ENCODE results near the gene MCM9.

MCM9 gene

DNA sequence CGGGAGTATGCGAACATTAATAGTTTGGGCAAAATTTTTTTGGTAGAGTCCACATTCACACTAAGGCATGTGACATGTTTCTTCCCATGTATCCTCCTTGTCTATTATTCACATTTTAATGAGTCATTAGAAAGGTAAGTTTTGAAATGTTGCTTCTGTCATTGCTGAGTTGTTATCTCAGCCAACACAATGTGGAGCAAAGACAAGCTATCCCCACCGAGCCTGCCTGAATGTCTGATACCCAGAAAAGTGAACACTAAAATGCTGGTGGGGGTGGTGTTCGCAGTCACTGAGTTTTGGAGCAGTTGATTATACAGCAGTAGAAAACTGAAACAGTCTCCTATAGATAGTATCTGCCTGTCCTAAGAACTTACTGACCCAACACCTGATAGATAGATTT, 109.3 kb downstream of the MCM9 start:
- no peak overlapping the region for H3K4me2 ChIP-seq (ENCODE audit: low read length)
- no peaks in the 10 kb centered on the region for H3K27me3 ChIP-seq (ENCODE audit: insufficient read depth, low read length)
- H3K9me3 ChIP-seq (ENCODE audit: low read length), result no peaks in the 10 kb centered on the region
- peaks cover 65% of the 10 kb centered on the region for H3K36me3 ChIP-seq (ENCODE audit: insufficient read depth, low read length)
- no peak overlapping the region for H2AFZ ChIP-seq (ENCODE audit: low read length)
- H3K4me3 ChIP-seq (ENCODE audit: low read depth, low read length, poor library complexity, severe bottlenecking), result no peak overlapping the region
- no peak overlapping the region for H3K9ac ChIP-seq (ENCODE audit: low read length)
- H3K27ac ChIP-seq (ENCODE audit: low read depth, low read length, poor library complexity, severe bottlenecking), result no peak overlapping the region
- H3K4me1 ChIP-seq (ENCODE audit: insufficient read depth, low read length, severe bottlenecking), result no peaks in the 10 kb centered on the region
- no peaks in the 10 kb centered on the region for H3F3A ChIP-seq (ENCODE audit: insufficient read depth, low read length)
- no peaks in the 10 kb centered on the region for H4K20me1 ChIP-seq (ENCODE audit: insufficient read depth, low read length)
- no peaks in the 10 kb centered on the region for H3K9me2 ChIP-seq (ENCODE audit: low read depth, low read length)
- no peaks in the 10 kb centered on the region for H3K79me2 ChIP-seq (ENCODE audit: insufficient read depth, low read length)
- TF ChIP-seq EZH2 (IDR thresholded peaks at IDR 0.05; ENCODE audit: borderline replicate concordance, low read length), result no peak
- TF ChIP-seq, protein P1, sequence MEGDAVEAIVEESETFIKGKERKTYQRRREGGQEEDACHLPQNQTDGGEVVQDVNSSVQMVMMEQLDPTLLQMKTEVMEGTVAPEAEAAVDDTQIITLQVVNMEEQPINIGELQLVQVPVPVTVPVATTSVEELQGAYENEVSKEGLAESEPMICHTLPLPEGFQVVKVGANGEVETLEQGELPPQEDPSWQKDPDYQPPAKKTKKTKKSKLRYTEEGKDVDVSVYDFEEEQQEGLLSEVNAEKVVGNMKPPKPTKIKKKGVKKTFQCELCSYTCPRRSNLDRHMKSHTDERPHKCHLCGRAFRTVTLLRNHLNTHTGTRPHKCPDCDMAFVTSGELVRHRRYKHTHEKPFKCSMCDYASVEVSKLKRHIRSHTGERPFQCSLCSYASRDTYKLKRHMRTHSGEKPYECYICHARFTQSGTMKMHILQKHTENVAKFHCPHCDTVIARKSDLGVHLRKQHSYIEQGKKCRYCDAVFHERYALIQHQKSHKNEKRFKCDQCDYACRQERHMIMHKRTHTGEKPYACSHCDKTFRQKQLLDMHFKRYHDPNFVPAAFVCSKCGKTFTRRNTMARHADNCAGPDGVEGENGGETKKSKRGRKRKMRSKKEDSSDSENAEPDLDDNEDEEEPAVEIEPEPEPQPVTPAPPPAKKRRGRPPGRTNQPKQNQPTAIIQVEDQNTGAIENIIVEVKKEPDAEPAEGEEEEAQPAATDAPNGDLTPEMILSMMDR (IDR thresholded peaks at IDR 0.05; ENCODE audit: low read length), result no peak

DNA sequence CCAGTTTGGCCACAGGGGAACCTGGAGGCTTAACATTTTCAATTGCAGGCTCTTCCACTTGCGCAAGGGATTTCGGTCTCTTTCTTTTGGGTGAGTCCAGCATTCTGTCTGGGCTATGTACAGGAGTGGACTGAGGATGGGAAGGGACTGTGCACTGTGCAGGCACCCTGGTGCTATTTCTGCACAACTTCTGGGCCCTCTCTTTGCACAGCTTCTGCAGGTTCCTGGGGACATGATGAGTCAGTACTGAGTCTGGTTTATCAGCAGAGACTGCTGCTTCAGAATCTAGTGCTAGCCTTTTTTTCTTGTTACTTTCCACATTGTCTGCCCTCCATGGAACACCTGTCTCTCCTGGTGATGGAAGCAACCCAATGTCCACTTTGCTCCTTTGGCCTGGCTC, 119.5 kb downstream of the MCM9 start:
- Histone ChIP-seq H3K27me3 (ENCODE audit: insufficient read depth, low read length) (no peaks in the 10 kb centered on the region), H3K4me2 (ENCODE audit: low read length) (no peak overlapping the region), H3K4me3 (ENCODE audit: low read depth, low read length, poor library complexity, severe bottlenecking) (no peak overlapping the region), H3K9me2 (ENCODE audit: low read depth, low read length) (no peaks in the 10 kb centered on the region), H3K9me3 (ENCODE audit: low read length) (no peaks in the 10 kb centered on the region), H3K4me1 (ENCODE audit: insufficient read depth, low read length, severe bottlenecking) (peaks cover 5% of the 10 kb centered on the region), H3K9ac (ENCODE audit: low read length) (no peak overlapping the region), H3F3A (ENCODE audit: insufficient read depth, low read length) (no peaks in the 10 kb centered on the region), H3K27ac (ENCODE audit: low read depth, low read length, poor library complexity, severe bottlenecking) (no peak overlapping the region), H3K36me3 (ENCODE audit: insufficient read depth, low read length) (peaks cover 21% of the 10 kb centered on the region), H2AFZ (ENCODE audit: low read length) (no peak overlapping the region), H4K20me1 (ENCODE audit: insufficient read depth, low read length) (no peaks in the 10 kb centered on the region), H3K79me2 (ENCODE audit: insufficient read depth, low read length) (no peaks in the 10 kb centered on the region)
- TF ChIP-seq EZH2 (IDR thresholded peaks at IDR 0.05; ENCODE audit: borderline replicate concordance, low read length), result no peak

DNA sequence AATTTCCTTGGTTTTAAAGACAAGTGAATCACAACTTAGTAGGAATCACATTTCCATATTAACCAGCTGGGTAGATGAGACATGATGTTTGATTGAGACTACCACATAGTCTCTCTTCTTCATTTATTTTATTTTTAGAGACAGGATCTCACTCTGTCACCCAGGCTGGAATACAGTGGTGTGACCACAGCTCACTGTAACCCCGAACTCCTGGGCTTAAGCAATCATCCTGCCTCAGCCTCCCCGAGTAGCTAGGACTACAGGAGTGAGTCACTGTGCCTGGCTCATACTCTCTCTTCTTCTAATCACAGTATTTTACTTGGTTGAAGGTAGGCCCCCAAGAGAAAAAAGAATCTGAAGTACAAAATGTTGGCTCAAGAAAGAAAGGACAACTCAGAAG, 121.2 kb downstream of the MCM9 start:
- Histone ChIP-seq H3K9ac (ENCODE audit: low read length) (no peak overlapping the region), H3K4me2 (ENCODE audit: low read length) (no peak overlapping the region), H3F3A (ENCODE audit: insufficient read depth, low read length) (no peaks in the 10 kb centered on the region), H3K36me3 (ENCODE audit: insufficient read depth, low read length) (peaks cover 21% of the 10 kb centered on the region), H3K9me2 (ENCODE audit: low read depth, low read length) (no peaks in the 10 kb centered on the region), H3K27me3 (ENCODE audit: insufficient read depth, low read length) (no peaks in the 10 kb centered on the region), H3K4me1 (ENCODE audit: insufficient read depth, low read length, severe bottlenecking) (peaks cover 20% of the 10 kb centered on the region), H4K20me1 (ENCODE audit: insufficient read depth, low read length) (no peaks in the 10 kb centered on the region), H2AFZ (ENCODE audit: low read length) (no peak overlapping the region), H3K79me2 (ENCODE audit: insufficient read depth, low read length) (no peaks in the 10 kb centered on the region), H3K4me3 (ENCODE audit: low read depth, low read length, poor library complexity, severe bottlenecking) (no peak overlapping the region), H3K9me3 (ENCODE audit: low read length) (no peaks in the 10 kb centered on the region), H3K27ac (ENCODE audit: low read depth, low read length, poor library complexity, severe bottlenecking) (no peak overlapping the region)
- TF ChIP-seq EZH2 (IDR thresholded peaks at IDR 0.05; ENCODE audit: borderline replicate concordance, low read length), result no peak
- TF ChIP-seq, protein P1 (IDR thresholded peaks at IDR 0.05; ENCODE audit: low read length), result no peak

DNA sequence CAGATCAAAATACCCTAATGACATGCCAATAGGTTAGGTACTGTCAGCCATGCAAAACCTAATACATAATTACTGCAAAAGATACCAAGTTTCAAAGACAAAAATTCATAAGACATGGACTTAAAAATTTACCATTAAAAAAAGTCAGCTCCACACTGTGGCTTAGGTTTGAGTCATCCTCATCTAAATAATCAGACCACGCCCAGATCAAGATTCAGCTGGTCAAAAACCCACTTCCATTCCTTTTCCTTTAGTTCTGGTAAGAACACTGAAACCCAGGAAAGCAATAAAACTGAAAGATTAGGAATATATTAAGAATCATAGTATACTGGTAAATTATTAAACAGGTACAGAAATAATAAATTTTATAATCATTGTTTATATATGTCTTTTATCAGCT, 122.0 kb downstream of the MCM9 start:
- H4K20me1 ChIP-seq (ENCODE audit: insufficient read depth, low read length), result no peaks in the 10 kb centered on the region
- H3K36me3 ChIP-seq (ENCODE audit: insufficient read depth, low read length), result peaks cover 21% of the 10 kb centered on the region
- H3K9me3 ChIP-seq (ENCODE audit: low read length), result no peaks in the 10 kb centered on the region
- H3K9me2 ChIP-seq (ENCODE audit: low read depth, low read length), result no peaks in the 10 kb centered on the region
- H3K27me3 ChIP-seq (ENCODE audit: insufficient read depth, low read length), result no peaks in the 10 kb centered on the region
- no peak overlapping the region for H3K9ac ChIP-seq (ENCODE audit: low read length)
- no peak overlapping the region for H3K4me2 ChIP-seq (ENCODE audit: low read length)
- H3K27ac ChIP-seq (ENCODE audit: low read depth, low read length, poor library complexity, severe bottlenecking), result no peak overlapping the region
- no peak for TF ChIP-seq EZH2 (IDR thresholded peaks at IDR 0.05; ENCODE audit: borderline replicate concordance, low read length)
- TF ChIP-seq, protein P1 (IDR thresholded peaks at IDR 0.05; ENCODE audit: low read length), result no peak
- no peak overlapping the region for H2AFZ ChIP-seq (ENCODE audit: low read length)
- no peaks in the 10 kb centered on the region for H3F3A ChIP-seq (ENCODE audit: insufficient read depth, low read length)
- peaks cover 22% of the 10 kb centered on the region for H3K4me1 ChIP-seq (ENCODE audit: insufficient read depth, low read length, severe bottlenecking)
- H3K4me3 ChIP-seq (ENCODE audit: low read depth, low read length, poor library complexity, severe bottlenecking), result no peak overlapping the region
- H3K79me2 ChIP-seq (ENCODE audit: insufficient read depth, low read length), result no peaks in the 10 kb centered on the region
